ENCODE data around the gene CYP27B1. TPM values are rescaled to one million over a fixed set of nuclear protein-coding genes. Genes with fewer than 3 reads are reported as not detected.
A peak's percentile ranks its signal among the peaks of the same experiment; 100 is the strongest.

The CYP27B1 gene
- total and polyA plus RNA-seq, 9 of the 15 experiments (the other 6 are each of a cell fraction or from before 2014, with no cell fraction given), result 0.18 to 4.2 (median 1.8) TPM

DNA sequence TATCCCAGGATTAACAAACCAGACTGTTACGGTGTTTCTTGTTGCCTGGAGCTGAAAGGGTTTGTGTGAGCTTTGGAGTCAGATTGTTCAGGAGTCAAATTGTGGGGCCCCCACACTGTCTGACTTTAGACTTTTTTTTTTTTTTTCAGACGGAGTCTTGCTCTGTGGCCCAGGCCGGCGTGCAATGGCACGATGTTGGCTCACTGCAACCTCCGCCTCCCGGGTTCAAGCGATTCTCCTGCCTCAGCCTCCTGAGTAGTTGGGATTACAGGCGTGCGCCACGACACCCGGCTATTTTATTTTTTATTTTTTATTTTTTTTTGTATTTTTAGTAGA is 16.6 kb upstream of the CYP27B1 start:
- intact Hi-C loops (cut with micrococcal nuclease), result no loop called here
- peak; percentile 11 for ATAC-seq
- peak overlapping the region; percentile 75 for H3K27ac ChIP-seq (ENCODE audit: extremely low read depth, low read depth, low read length)
- no peak for TF ChIP-seq ZBED1 (IDR thresholded peaks at IDR 0.05)
- TF ChIP-seq, protein P1, sequence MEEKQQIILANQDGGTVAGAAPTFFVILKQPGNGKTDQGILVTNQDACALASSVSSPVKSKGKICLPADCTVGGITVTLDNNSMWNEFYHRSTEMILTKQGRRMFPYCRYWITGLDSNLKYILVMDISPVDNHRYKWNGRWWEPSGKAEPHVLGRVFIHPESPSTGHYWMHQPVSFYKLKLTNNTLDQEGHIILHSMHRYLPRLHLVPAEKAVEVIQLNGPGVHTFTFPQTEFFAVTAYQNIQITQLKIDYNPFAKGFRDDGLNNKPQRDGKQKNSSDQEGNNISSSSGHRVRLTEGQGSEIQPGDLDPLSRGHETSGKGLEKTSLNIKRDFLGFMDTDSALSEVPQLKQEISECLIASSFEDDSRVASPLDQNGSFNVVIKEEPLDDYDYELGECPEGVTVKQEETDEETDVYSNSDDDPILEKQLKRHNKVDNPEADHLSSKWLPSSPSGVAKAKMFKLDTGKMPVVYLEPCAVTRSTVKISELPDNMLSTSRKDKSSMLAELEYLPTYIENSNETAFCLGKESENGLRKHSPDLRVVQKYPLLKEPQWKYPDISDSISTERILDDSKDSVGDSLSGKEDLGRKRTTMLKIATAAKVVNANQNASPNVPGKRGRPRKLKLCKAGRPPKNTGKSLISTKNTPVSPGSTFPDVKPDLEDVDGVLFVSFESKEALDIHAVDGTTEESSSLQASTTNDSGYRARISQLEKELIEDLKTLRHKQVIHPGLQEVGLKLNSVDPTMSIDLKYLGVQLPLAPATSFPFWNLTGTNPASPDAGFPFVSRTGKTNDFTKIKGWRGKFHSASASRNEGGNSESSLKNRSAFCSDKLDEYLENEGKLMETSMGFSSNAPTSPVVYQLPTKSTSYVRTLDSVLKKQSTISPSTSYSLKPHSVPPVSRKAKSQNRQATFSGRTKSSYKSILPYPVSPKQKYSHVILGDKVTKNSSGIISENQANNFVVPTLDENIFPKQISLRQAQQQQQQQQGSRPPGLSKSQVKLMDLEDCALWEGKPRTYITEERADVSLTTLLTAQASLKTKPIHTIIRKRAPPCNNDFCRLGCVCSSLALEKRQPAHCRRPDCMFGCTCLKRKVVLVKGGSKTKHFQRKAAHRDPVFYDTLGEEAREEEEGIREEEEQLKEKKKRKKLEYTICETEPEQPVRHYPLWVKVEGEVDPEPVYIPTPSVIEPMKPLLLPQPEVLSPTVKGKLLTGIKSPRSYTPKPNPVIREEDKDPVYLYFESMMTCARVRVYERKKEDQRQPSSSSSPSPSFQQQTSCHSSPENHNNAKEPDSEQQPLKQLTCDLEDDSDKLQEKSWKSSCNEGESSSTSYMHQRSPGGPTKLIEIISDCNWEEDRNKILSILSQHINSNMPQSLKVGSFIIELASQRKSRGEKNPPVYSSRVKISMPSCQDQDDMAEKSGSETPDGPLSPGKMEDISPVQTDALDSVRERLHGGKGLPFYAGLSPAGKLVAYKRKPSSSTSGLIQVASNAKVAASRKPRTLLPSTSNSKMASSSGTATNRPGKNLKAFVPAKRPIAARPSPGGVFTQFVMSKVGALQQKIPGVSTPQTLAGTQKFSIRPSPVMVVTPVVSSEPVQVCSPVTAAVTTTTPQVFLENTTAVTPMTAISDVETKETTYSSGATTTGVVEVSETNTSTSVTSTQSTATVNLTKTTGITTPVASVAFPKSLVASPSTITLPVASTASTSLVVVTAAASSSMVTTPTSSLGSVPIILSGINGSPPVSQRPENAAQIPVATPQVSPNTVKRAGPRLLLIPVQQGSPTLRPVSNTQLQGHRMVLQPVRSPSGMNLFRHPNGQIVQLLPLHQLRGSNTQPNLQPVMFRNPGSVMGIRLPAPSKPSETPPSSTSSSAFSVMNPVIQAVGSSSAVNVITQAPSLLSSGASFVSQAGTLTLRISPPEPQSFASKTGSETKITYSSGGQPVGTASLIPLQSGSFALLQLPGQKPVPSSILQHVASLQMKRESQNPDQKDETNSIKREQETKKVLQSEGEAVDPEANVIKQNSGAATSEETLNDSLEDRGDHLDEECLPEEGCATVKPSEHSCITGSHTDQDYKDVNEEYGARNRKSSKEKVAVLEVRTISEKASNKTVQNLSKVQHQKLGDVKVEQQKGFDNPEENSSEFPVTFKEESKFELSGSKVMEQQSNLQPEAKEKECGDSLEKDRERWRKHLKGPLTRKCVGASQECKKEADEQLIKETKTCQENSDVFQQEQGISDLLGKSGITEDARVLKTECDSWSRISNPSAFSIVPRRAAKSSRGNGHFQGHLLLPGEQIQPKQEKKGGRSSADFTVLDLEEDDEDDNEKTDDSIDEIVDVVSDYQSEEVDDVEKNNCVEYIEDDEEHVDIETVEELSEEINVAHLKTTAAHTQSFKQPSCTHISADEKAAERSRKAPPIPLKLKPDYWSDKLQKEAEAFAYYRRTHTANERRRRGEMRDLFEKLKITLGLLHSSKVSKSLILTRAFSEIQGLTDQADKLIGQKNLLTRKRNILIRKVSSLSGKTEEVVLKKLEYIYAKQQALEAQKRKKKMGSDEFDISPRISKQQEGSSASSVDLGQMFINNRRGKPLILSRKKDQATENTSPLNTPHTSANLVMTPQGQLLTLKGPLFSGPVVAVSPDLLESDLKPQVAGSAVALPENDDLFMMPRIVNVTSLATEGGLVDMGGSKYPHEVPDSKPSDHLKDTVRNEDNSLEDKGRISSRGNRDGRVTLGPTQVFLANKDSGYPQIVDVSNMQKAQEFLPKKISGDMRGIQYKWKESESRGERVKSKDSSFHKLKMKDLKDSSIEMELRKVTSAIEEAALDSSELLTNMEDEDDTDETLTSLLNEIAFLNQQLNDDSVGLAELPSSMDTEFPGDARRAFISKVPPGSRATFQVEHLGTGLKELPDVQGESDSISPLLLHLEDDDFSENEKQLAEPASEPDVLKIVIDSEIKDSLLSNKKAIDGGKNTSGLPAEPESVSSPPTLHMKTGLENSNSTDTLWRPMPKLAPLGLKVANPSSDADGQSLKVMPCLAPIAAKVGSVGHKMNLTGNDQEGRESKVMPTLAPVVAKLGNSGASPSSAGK (IDR thresholded peaks at IDR 0.05), result no peak
- TF ChIP-seq, protein P2, sequence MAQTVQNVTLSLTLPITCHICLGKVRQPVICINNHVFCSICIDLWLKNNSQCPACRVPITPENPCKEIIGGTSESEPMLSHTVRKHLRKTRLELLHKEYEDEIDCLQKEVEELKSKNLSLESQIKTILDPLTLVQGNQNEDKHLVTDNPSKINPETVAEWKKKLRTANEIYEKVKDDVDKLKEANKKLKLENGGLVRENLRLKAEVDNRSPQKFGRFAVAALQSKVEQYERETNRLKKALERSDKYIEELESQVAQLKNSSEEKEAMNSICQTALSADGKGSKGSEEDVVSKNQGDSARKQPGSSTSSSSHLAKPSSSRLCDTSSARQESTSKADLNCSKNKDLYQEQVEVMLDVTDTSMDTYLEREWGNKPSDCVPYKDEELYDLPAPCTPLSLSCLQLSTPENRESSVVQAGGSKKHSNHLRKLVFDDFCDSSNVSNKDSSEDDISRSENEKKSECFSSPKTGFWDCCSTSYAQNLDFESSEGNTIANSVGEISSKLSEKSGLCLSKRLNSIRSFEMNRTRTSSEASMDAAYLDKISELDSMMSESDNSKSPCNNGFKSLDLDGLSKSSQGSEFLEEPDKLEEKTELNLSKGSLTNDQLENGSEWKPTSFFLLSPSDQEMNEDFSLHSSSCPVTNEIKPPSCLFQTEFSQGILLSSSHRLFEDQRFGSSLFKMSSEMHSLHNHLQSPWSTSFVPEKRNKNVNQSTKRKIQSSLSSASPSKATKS (CRISPR knock-in tag; IDR thresholded peaks at IDR 0.05), result no peak
- TF ChIP-seq BMI1 (IDR thresholded peaks at IDR 0.05; ENCODE audit: low read length), result no peak

More for the DNA sequence above, 16.6 kb upstream of the CYP27B1 start:
- Histone ChIP-seq H3K4me3 (peak overlapping the region; percentile 69), H3K4me2 (ENCODE audit: insufficient read depth, low read length) (peak overlapping the region; percentile 96), H3K9me3 (replicated peaks; ENCODE audit: control insufficient read depth, insufficient read depth, low read depth, low read length) (no peaks in the 10 kb centered on the region), H2AFZ (ENCODE audit: low read depth, low read length) (0 out of 2 replicates have a peak overlapping the region, but pooled peaks have one; percentile 87), H3K36me3 (ENCODE audit: control insufficient read depth, insufficient read depth, low read length) (peaks cover 53% of the 10 kb centered on the region), H3K9ac (ENCODE audit: insufficient read depth in 1 of 2, low read depth in 2 of 2, low read length in 2 of 2) (peak overlapping the region; percentile 89 to 99), H3K27me3 (ENCODE audit: control insufficient read depth in 2 of 2, insufficient read depth in 2 of 2, low read length in 2 of 2) (no peaks in the 10 kb centered on the region), H3K79me2 (ENCODE audit: control insufficient read depth, insufficient read depth, low read length) (peaks cover 28% of the 10 kb centered on the region), H3K9me1 (ENCODE audit: control insufficient read depth, insufficient read depth, low read length) (no peaks in the 10 kb centered on the region), H3K4me1 (replicated peaks in 1 of 2; ENCODE audit: control insufficient read depth in 2 of 2, insufficient read depth in 2 of 2, low read length in 2 of 2) (peaks cover 8 to 12% of the 10 kb centered on the region in 2 experiments; a peak in 4 of 5 replicates), H4K20me1 (replicated peaks; ENCODE audit: control insufficient read depth, insufficient read depth, low read length) (no peaks in the 10 kb centered on the region)
- ChIA-PET POLR2A (interaction anchor here (0.6 to 1.3 kb wide), 9 partner anchors 10 to 41 kb away, joined by 3 to 7 read pairs (median 4); partner anchors contain the start of genes CYP27B1, EEF1AKMT3 and METTL1), CTCF (ENCODE audit: low intra/inter-chr PET ratio) (interaction anchor here (0.6 to 1.9 kb wide), 2 partner anchors 121 to 123 kb away, joined by 4 to 14 read pairs; no protein-coding TSS in a partner anchor)
- DNase-seq (ENCODE audit: extremely low read depth in 1 of 4, low spot score in 3 of 4) (no peak), FAIRE-seq (no peak)
- in situ Hi-C loops (cut with MboI), result no loop called here
- 31% methylated on average over 7 of the region's 12 CpGs for WGBS (ENCODE audit: insufficient coverage, low coverage, missing lambda C conversion rate)
- BruUV-seq (replicated peaks), result no TSS peak
